GM23248 (cell line): ENCODE results near the gene COX5A. TPM values are rescaled to one million over a fixed set of nuclear protein-coding genes. Genes with fewer than 3 reads are reported as not detected.
"Not testable (repeated sequence)": the region's sequence is repeated elsewhere in the genome, so short reads cannot be mapped to it uniquely, and the experiment has no call there.

Experiments used
- DNase-seq: peaks from one replicate; pipeline ENCODE4 v3.0.0-alpha.2; 2015
- H2AFZ ChIP-seq: fragments of 200-600 bp; sonication (generic); 2 replicates; pipeline ENCODE4 v1.6.1; 2016; ENCODE audit warnings: antibody characterized with exemption
- H3F3A ChIP-seq: fragments of 200-600 bp; sonication (generic); 2 replicates; pipeline ENCODE4 v1.6.1; 2016; ENCODE audit warnings: mild to moderate bottlenecking, antibody characterized with exemption, mixed run types; ENCODE audit not compliant: insufficient read depth
- H3K27ac ChIP-seq: fragments of 200-600 bp; sonication (generic); 2 replicates; pipeline ENCODE4 v1.5.1; 2016; ENCODE audit warnings: mild to moderate bottlenecking
- H3K27me3 ChIP-seq: fragments of 200-600 bp; sonication (generic); replicated peaks from 2 replicates; pipeline ENCODE4 v1.6.1; 2016; ENCODE audit warnings: mild to moderate bottlenecking; ENCODE audit not compliant: insufficient read depth
- H3K36me3 ChIP-seq: fragments of 200-600 bp; sonication (generic); 2 replicates; pipeline ENCODE4 v1.6.1; 2016; ENCODE audit warnings: low read depth, mild to moderate bottlenecking
- H3K4me1 ChIP-seq: fragments of 200-600 bp; sonication (generic); 2 replicates; pipeline ENCODE4 v1.6.1; 2016; ENCODE audit warnings: mild to moderate bottlenecking; ENCODE audit not compliant: insufficient read depth
- H3K4me2 ChIP-seq: fragments of 200-600 bp; sonication (generic); one replicate; pipeline ENCODE4 v1.6.1; 2016; ENCODE audit warnings: mild to moderate bottlenecking; ENCODE audit not compliant: unreplicated experiment
- H3K4me3 ChIP-seq: fragments of 200-600 bp; sonication (generic); 2 replicates; pipeline ENCODE4 v1.5.1; 2016; ENCODE audit warnings: mild to moderate bottlenecking
- H3K79me2 ChIP-seq: fragments of 200-600 bp; sonication (generic); 2 replicates; pipeline ENCODE4 v1.6.1; 2016; ENCODE audit warnings: mild to moderate bottlenecking; ENCODE audit not compliant: insufficient read depth
- H3K9ac ChIP-seq: fragments of 200-600 bp; sonication (generic); 2 replicates; pipeline ENCODE4 v1.6.1; 2016; ENCODE audit warnings: mild to moderate bottlenecking
- H3K9me2 ChIP-seq: fragments of 200-600 bp; sonication (generic); 2 replicates; pipeline ENCODE4 v1.6.1; 2016; ENCODE audit warnings: mixed run types, mild to moderate bottlenecking, moderate library complexity; ENCODE audit not compliant: insufficient read depth
- H3K9me3 ChIP-seq: fragments of 200-600 bp; sonication (generic); one replicate; pipeline ENCODE4 v1.6.1; 2017; ENCODE audit warnings: low read depth
- H4K20me1 ChIP-seq: fragments of 200-600 bp; sonication (generic); 2 replicates; pipeline ENCODE4 v1.6.0; 2016; ENCODE audit not compliant: insufficient read depth
- EZH2 ChIP-seq: fragments of 200-600 bp; sonication (generic); IDR thresholded peaks from 2 replicates; pipeline ENCODE4 v1.6.1; 2018; ENCODE audit warnings: antibody characterized with exemption, mild to moderate bottlenecking; ENCODE audit not compliant: insufficient read depth, poor library complexity, severe bottlenecking
- EZH2phosphoT487 ChIP-seq: fragments of 200-600 bp; sonication (generic); IDR thresholded peaks from 2 replicates; pipeline ENCODE4 v1.6.1; 2018; ENCODE audit warnings: antibody characterized with exemption, moderate library complexity, mild to moderate bottlenecking, low read depth; ENCODE audit not compliant: insufficient read depth
- WGBS, 2 experiments: methylation state at CpG; one replicate each; pipeline ENCODE4 v1.1.6; 2015 to 2017; ENCODE audit warnings: low lambda C conversion rate in 2 of 2, low coverage in 1 of 2; ENCODE audit errors: missing lambda C conversion rate in 2 of 2; 5-methylcytosine and 5-hydroxymethylcytosine counted together
- in situ Hi-C: fragments of 300-500 bp; cut with MboI; formaldehyde crosslinking; loops from 2 replicates; pipeline ENCODE4 v1.15.0; 2020
- polyA plus RNA-seq: library from polyadenylated mRNA; unstranded; fragments of >200 nt; fragmentation: Nextera tagmentation; extraction: Ambion mirVana; gene quantifications from 2 replicates; pipeline ENCODE4 v1.2.1, GENCODE V29; 2016
- total RNA-seq: library from RNA; depleted of rRNA; stranded (reverse); fragments of >200 nt; shearing (Covaris generic); gene quantifications from 2 replicates; pipeline ENCODE4 v1.2.3, GENCODE V29; 2014

COX5A gene
- total and polyA plus RNA-seq, 2 experiments from 2014 or later, result 48.2 to 321 TPM

DNA sequence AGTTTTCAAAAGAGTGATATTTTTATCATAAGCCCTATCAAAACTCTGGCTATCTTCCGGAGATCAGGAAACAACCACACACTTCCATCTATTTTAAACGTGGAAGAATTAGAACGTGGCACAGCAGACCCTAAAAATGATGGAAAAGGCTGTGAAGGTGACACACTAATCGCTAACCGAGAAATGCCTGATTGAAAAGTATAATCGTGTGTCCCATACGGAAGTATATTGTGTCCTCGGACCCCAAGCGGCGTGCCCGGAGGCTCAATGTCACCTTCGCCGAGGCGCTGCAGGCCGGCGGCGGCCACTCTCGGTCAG is 642 bp downstream of the COX5A start:
- peaks cover 55% of the 10 kb centered on the region for H3K79me2 ChIP-seq
- in situ Hi-C loops, result no loop called here

DNA sequence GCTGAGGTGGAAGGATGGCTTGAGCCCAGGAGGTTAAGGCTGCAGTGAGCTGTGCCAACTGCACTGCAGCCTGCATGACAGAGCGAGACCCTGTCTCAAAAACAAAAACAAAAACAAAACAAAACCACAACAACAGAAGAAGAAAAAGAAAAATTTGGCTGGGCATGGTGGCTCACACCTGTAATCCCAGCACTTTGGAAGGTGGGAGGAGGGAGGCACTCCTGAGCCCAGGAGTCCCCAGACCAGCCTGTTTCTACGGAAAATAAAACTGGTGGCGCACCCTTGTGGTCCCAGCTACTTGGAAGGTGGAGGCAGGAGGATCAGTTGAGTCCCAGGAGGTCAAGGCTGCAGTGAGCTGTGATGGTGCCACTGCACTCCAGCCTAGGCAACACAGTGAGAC is 2.7 kb downstream of the COX5A start:
- H4K20me1 ChIP-seq, H3K4me1 ChIP-seq, H3K9ac ChIP-seq, H3K4me3 ChIP-seq, H3K9me3 ChIP-seq, in situ Hi-C loops, H2AFZ ChIP-seq, H3K36me3 ChIP-seq, H3K27me3 ChIP-seq, DNase-seq, H3K27ac ChIP-seq, H3F3A ChIP-seq, H3K9me2 ChIP-seq, H3K4me2 ChIP-seq: not testable (repeated sequence)
- H3K79me2 ChIP-seq, result peaks cover 74% of the 10 kb centered on the region
- whole genome bisulfite sequencing, 2 experiments, result 92 to 98% methylated on average over 3 of the region's 3 CpGs

More for the DNA sequence above, 642 bp downstream of the COX5A start:
- Histone ChIP-seq H3K4me1 (peaks cover 7% of the 10 kb centered on the region), H3K4me3 (peak overlapping the region; percentile 85), H3K9me2 (no peaks in the 10 kb centered on the region), H3F3A (peaks cover 10% of the 10 kb centered on the region), H3K9me3 (no peaks in the 10 kb centered on the region), H2AFZ (peak overlapping the region; percentile 99), H3K27me3 (no peaks in the 10 kb centered on the region), H4K20me1 (no peaks in the 10 kb centered on the region), H3K27ac (peak overlapping the region; percentile 76), H3K9ac (peak overlapping the region; percentile 92), H3K4me2 (peak overlapping the region; percentile 96), H3K36me3 (no peaks in the 10 kb centered on the region)
- no peak for DNase-seq
- no peak for TF ChIP-seq EZH2phosphoT487
- TF ChIP-seq EZH2, result no peak
- 0 to 1% methylated on average over 11 to 18 of the region's 18 CpGs for WGBS, 2 experiments

DNA sequence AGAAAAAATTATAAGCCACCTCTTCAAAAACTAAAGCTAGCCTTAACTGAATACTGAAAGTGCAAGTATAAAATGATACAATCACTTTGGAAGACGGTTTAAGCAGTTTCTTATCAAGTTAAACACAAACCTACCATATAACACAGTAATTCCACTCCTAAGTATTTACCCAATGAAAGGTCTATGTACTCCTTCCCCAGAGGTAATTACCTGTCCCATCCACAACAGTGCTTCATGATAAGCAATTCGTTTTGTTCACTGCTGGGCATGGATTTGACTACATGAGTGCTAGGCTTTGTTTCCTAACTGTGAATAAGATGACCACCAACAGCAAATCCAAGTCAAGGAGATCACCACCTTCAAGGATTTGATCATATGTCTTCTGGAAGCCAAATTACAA is 4.3 kb downstream of the COX5A start:
- no peak for DNase-seq
- Histone ChIP-seq H3K27ac (no peak overlapping the region), H3K27me3 (no peaks in the 10 kb centered on the region), H2AFZ (no peak overlapping the region), H3K4me2 (no peak overlapping the region), H3K79me2 (peaks cover 90% of the 10 kb centered on the region), H4K20me1 (no peaks in the 10 kb centered on the region), H3K36me3 (peaks cover 13% of the 10 kb centered on the region), H3K9ac (no peak overlapping the region), H3K4me3 (no peak overlapping the region), H3K9me3 (no peaks in the 10 kb centered on the region), H3K9me2 (no peaks in the 10 kb centered on the region), H3F3A (peaks cover 9% of the 10 kb centered on the region), H3K4me1 (peaks cover 7% of the 10 kb centered on the region)
- in situ Hi-C loops, result no loop called here
- WGBS, 2 experiments, result 77 to 80% methylated on average over 2 of the region's 2 CpGs
- TF ChIP-seq EZH2phosphoT487 (no peak), EZH2 (no peak)

DNA sequence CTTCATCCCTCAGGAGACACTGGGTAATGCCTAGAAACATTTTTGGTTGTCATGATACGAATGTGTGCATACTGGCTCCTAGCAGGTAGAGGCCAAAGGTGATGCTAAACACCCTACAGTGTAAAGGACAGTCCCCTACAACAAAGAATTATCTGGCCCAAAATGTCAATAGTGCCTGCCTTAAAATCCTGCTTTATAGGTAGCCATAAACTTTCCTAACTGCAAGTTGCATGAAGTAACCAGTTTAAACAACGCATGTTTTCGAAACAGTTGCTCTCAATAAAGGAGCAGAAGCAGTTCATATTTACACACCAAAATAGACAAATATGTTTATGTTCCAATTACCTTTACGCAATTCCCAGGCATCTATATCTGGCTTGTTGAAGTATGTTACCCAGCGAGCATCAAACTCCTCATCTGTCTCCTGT is 9.1 kb downstream of the COX5A start:
- no peak for DNase-seq
- Histone ChIP-seq H3K36me3 (peaks cover 21% of the 10 kb centered on the region), H3K9me2 (no peaks in the 10 kb centered on the region), H3K79me2 (peaks cover 74% of the 10 kb centered on the region), H3K9me3 (no peaks in the 10 kb centered on the region), H3F3A (no peaks in the 10 kb centered on the region), H3K4me2 (no peak overlapping the region), H4K20me1 (no peaks in the 10 kb centered on the region), H3K4me1 (no peaks in the 10 kb centered on the region), H3K4me3 (no peak overlapping the region), H3K27me3 (no peaks in the 10 kb centered on the region), H3K27ac (no peak overlapping the region), H2AFZ (no peak overlapping the region), H3K9ac (no peak overlapping the region)
- WGBS, 2 experiments, result 97% methylated on average over 5 of the region's 5 CpGs
- TF ChIP-seq EZH2phosphoT487 (no peak), EZH2 (no peak)
- in situ Hi-C loops, result no loop called here

DNA sequence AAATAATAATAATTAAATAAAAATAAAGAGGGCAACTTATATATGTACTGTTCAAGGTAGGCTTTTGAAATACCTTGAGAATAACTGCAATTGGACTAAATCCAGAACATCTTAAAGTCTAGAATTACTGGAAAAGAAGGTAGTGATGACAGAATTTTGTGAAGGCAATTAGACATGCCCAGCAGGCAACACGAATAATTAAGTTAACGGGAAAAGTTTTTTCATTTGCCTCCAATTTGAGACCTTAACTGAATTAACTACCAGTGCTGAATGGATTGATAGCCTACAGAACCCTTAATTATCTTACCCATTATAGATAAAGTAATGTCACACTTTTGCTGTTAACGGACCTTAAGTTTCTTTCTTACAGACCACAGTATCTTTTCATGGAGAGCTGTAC is 13.3 kb downstream of the COX5A start:
- Histone ChIP-seq H3K4me3 (no peak overlapping the region), H3K9me2 (no peaks in the 10 kb centered on the region), H3K9me3 (no peaks in the 10 kb centered on the region), H3K27ac (no peak overlapping the region), H3K4me2 (no peak overlapping the region), H3K27me3 (no peaks in the 10 kb centered on the region), H3K36me3 (peaks cover 36% of the 10 kb centered on the region), H3K79me2 (peaks cover 33% of the 10 kb centered on the region), H2AFZ (no peak overlapping the region), H4K20me1 (no peaks in the 10 kb centered on the region), H3K9ac (no peak overlapping the region), H3K4me1 (no peaks in the 10 kb centered on the region), H3F3A (no peaks in the 10 kb centered on the region)
- in situ Hi-C loops, result no loop called here
- TF ChIP-seq EZH2 (no peak), EZH2phosphoT487 (no peak)
- DNase-seq, result no peak
- WGBS, 2 experiments, result 82 to 89% methylated on average over 3 of the region's 3 CpGs
